ENCODE results near the gene LNPK. TPM values are rescaled to one million over a fixed set of nuclear protein-coding genes. Genes with fewer than 3 reads are reported as not detected.
A peak's percentile ranks its signal among the peaks of the same experiment; 100 is the strongest.

Gene LNPK
- polyA plus RNA-seq, 3 donors = 8.1 to 15.3 (median 11.7) TPM

- Histone ChIP-seq H3K36me3 (replicated peaks in 1 of 2; ENCODE audit: control insufficient read depth in 1 of 2, insufficient read depth in 2 of 2, low read length in 2 of 2) (no peaks in the 10 kb centered on the region), H2AFZ (ENCODE audit: insufficient read depth, low read depth, low read length, poor library complexity, severe bottlenecking) (peak overlapping the region; percentile 98), H3K79me2 (ENCODE audit: insufficient read depth, low read length) (peaks cover 27% of the 10 kb centered on the region), H3K27ac (ENCODE audit: low read depth in 1 of 2, low read length in 2 of 2) (peak overlapping the region; percentile 78 to 91), H3K4me3 (replicated peaks in 1 of 3; ENCODE audit: low read depth in 2 of 3, low read length in 3 of 3) (peak overlapping the region; percentile 84 to 91 (median 86)), H3K27me3 (ENCODE audit: control insufficient read depth in 2 of 2, insufficient read depth in 2 of 2, low read length in 2 of 2) (peaks cover 0 to 4% of the 10 kb centered on the region in 2 donors), H3K9me3 (replicated peaks in 1 of 2; ENCODE audit: control insufficient read depth in 1 of 2, insufficient read depth in 1 of 2, low read length in 2 of 2) (no peaks in the 10 kb centered on the region), H3K4me2 (replicated peaks; ENCODE audit: extremely low read depth, low read length, poor library complexity, severe bottlenecking) (peak overlapping the region; percentile 99), H3K9ac (ENCODE audit: insufficient read depth, low read length, poor library complexity, severe bottlenecking) (peak overlapping the region; percentile 83), H4K20me1 (ENCODE audit: insufficient read depth, low read length) (no peaks in the 10 kb centered on the region), H3K4me1 (ENCODE audit: control insufficient read depth in 1 of 2, insufficient read depth in 2 of 2, low read length in 2 of 2) (peaks cover 13 to 15% of the 10 kb centered on the region in 2 donors)
- WGBS (ENCODE audit: insufficient coverage) = under 1% methylated on average over 18 of the region's 21 CpGs
- peaks cover 14% of the 10 kb centered on the region for H3K4me1 Mint-ChIP-seq
- peaks cover 0 to 7% (median 0%) of the 10 kb centered on the region in 7 donors for H3K9me3 Mint-ChIP-seq
- peaks cover 5 to 8% (median 6%) of the 10 kb centered on the region in 3 donors for H3K27me3 Mint-ChIP-seq (ENCODE audit: low read depth in 3 of 3)
- intact Hi-C loops (cut with micrococcal nuclease) = no loop called here
- H3K36me3 Mint-ChIP-seq = peaks cover 0 to 2% of the 10 kb centered on the region in 2 donors
- peak; percentile 73 to 85 (median 85) for DNase-seq
- peak overlapping the region; percentile 89 to 98 for H3K4me3 Mint-ChIP-seq
- H3K27ac Mint-ChIP-seq = peak overlapping the region; percentile 87 to 98 (median 92)
- no peak for TF ChIP-seq CTCF (IDR thresholded peaks at IDR 0.05)
These were observed 669 bp downstream of the LNPK start for GRCh38 chr2:176001281-176001915.

GRCh38 chr2:175999283-175999819 lies 2.7 kb downstream of the LNPK start:
- peaks cover 14% of the 10 kb centered on the region for H3K4me1 Mint-ChIP-seq
- peaks cover 0 to 2% of the 10 kb centered on the region in 2 donors for H3K36me3 Mint-ChIP-seq
- peaks cover 0 to 4% (median 2%) of the 10 kb centered on the region in 3 donors for H3K27me3 Mint-ChIP-seq (ENCODE audit: low read depth in 3 of 3)
- peak overlapping the region in 1 of 7 donors; percentile 41 for H3K27ac Mint-ChIP-seq
- 94% methylated on average over 2 of the region's 2 CpGs for WGBS (ENCODE audit: insufficient coverage)
- peaks cover 0 to 2% (median 0%) of the 10 kb centered on the region in 7 donors for H3K9me3 Mint-ChIP-seq
- TF ChIP-seq CTCF (IDR thresholded peaks at IDR 0.05) = no peak
- Histone ChIP-seq H3K4me1 (ENCODE audit: control insufficient read depth in 1 of 2, insufficient read depth in 2 of 2, low read length in 2 of 2) (peaks cover 13 to 15% of the 10 kb centered on the region in 2 donors), H4K20me1 (ENCODE audit: insufficient read depth, low read length) (no peaks in the 10 kb centered on the region), H3K9ac (ENCODE audit: insufficient read depth, low read length, poor library complexity, severe bottlenecking) (no peak overlapping the region), H2AFZ (ENCODE audit: insufficient read depth, low read depth, low read length, poor library complexity, severe bottlenecking) (no peak overlapping the region), H3K4me3 (replicated peaks in 1 of 3; ENCODE audit: low read depth in 2 of 3, low read length in 3 of 3) (no peak overlapping the region), H3K36me3 (replicated peaks in 1 of 2; ENCODE audit: control insufficient read depth in 1 of 2, insufficient read depth in 2 of 2, low read length in 2 of 2) (no peaks in the 10 kb centered on the region), H3K27ac (ENCODE audit: low read depth in 1 of 2, low read length in 2 of 2) (no peak overlapping the region), H3K4me2 (replicated peaks; ENCODE audit: extremely low read depth, low read length, poor library complexity, severe bottlenecking) (no peak overlapping the region), H3K79me2 (ENCODE audit: insufficient read depth, low read length) (peaks cover 28% of the 10 kb centered on the region), H3K9me3 (replicated peaks in 1 of 2; ENCODE audit: control insufficient read depth in 1 of 2, insufficient read depth in 1 of 2, low read length in 2 of 2) (no peaks in the 10 kb centered on the region), H3K27me3 (ENCODE audit: control insufficient read depth in 2 of 2, insufficient read depth in 2 of 2, low read length in 2 of 2) (peaks cover 0 to under 1% of the 10 kb centered on the region in 2 donors)
- intact Hi-C loops (cut with micrococcal nuclease) = no loop called here
- DNase-seq = no peak
- H3K4me3 Mint-ChIP-seq = no peak overlapping the region

All from CD14-positive monocyte (primary cell).